Astrocyte of the spinal cord (primary cell): ENCODE results near the gene SOHLH1.

Experiments used
- DNase-seq: peaks from one replicate; pipeline ENCODE4 v3.0.0; 2011; ENCODE audit warnings: low read depth, low spot score
- H3K4me3 ChIP-seq: 2 replicates; pipeline ENCODE4 v1.5.1; 2011; ENCODE audit warnings: low read depth, mild to moderate bottlenecking, low read length, moderate library complexity
- CTCF ChIP-seq: IDR thresholded peaks from 2 replicates; pipeline ENCODE4 v1.5.1; 2012; ENCODE audit warnings: low read depth, mild to moderate bottlenecking, low read length, inconsistent platforms
- in situ Hi-C: cut with HindIII; loops from 2 replicates; pipeline ENCODE4 v1.10.0; 2017; ENCODE audit warnings: low sequenced_read_pairs

The SOHLH1 gene

GRCh38 chr9:135744333-135745070 lies 45.2 kb upstream of the SOHLH1 start:
- no peak for DNase-seq
- in situ Hi-C loops: no loop called here
- no peak overlapping the region for H3K4me3 ChIP-seq
- no peak for TF ChIP-seq CTCF

- no peak for TF ChIP-seq CTCF
- in situ Hi-C loops: no loop called here
- no peak for DNase-seq
- H3K4me3 ChIP-seq: no peak overlapping the region
These were observed 44.5 kb upstream of the SOHLH1 start for GRCh38 chr9:135743546-135744332.

- no peak for TF ChIP-seq CTCF
- DNase-seq: no peak
- in situ Hi-C loops: no loop called here
- H3K4me3 ChIP-seq: no peak overlapping the region
These were observed 43.7 kb upstream of the SOHLH1 start for GRCh38 chr9:135743021-135743420.

GRCh38 chr9:135741276-135742219 lies 42.3 kb upstream of the SOHLH1 start:
- no peak for TF ChIP-seq CTCF
- in situ Hi-C loops: no loop called here
- DNase-seq: no peak
- no peak overlapping the region for H3K4me3 ChIP-seq

- in situ Hi-C loops: no loop called here
- no peak for DNase-seq
- no peak for TF ChIP-seq CTCF
- no peak overlapping the region for H3K4me3 ChIP-seq
These were observed 40.3 kb upstream of the SOHLH1 start for GRCh38 chr9:135739271-135740220.
